Gastrocnemius medialis (tissue), 4 donors: Measurements from ENCODE around the gene NIPAL1. TPM values are rescaled to one million over a fixed set of nuclear protein-coding genes. Genes with fewer than 3 reads are reported as not detected.

Experiments
- ATAC-seq, 2 donors: fragments of 150-250 bp; one replicate each; pipeline ENCODE4 v1.9.1; 2016
- DNase-seq, 2 donors: peaks; one replicate each; pipeline ENCODE4 v3.0.0-alpha.2; 2019
- H3K27ac ChIP-seq, 4 donors: fragments of 200-600 bp; sonication (generic); 1 replicate in 1 of 4; 2 replicates in 3 of 4; pipeline ENCODE4 v1.5.1; 2016 to 2018; ENCODE audit warnings: mild to moderate bottlenecking in 2 of 4, moderate library complexity in 1 of 4
- H3K27me3 ChIP-seq, 3 donors: fragments of 200-600 bp; sonication (generic) in 2 of 3; 1 replicate in 1 of 3; 2 replicates in 2 of 3; pipeline versions ENCODE4 v1.5.1 to v1.6.0; 2016 to 2019; ENCODE audit warnings: mild to moderate bottlenecking in 1 of 3, moderate library complexity in 1 of 3
- H3K36me3 ChIP-seq, 2 donors: fragments of 200-600 bp; sonication (generic) in 1 of 2; one replicate each; pipeline ENCODE4 v1.5.1; 2017 to 2018
- H3K4me1 ChIP-seq, 2 donors: fragments of 200-600 bp; sonication (generic) in 1 of 2; one replicate each; pipeline ENCODE4 v1.5.1; 2016 to 2017; ENCODE audit warnings: mild to moderate bottlenecking in 2 of 2
- H3K4me3 ChIP-seq, 4 donors: fragments of 200-600 bp; sonication (generic) in 3 of 4; 1 replicate in 1 of 4; 2 replicates in 3 of 4; pipeline ENCODE4 v1.5.1; 2016 to 2019; ENCODE audit warnings: mild to moderate bottlenecking in 2 of 4
- H3K9me3 ChIP-seq, 3 donors: fragments of 200-600 bp; sonication (generic) in 2 of 3; 1 replicate in 1 of 3; 2 replicates in 2 of 3; pipeline ENCODE4 v1.5.1; 2016 to 2019
- POLR2A ChIP-seq, 2 donors: fragments of 450-650 bp; IDR thresholded peaks; one replicate each; pipeline ENCODE4 v1.6.1; 2017; ENCODE audit warnings: antibody characterized with exemption in 2 of 2, mild to moderate bottlenecking in 2 of 2, moderate library complexity in 2 of 2
- in situ Hi-C, 4 donors: fragments of 200-750 bp; cut with MboI; loops; one replicate each; pipeline versions ENCODE4 v1.15.0 to v1.8.0; 2017; ENCODE audit warnings: low sequenced_read_pairs in 4 of 4
- intact Hi-C: fragments of 100-400 bp; cut with DNase I; formaldehyde crosslinking; loops from one replicate; pipeline ENCODE4 v1.15.1; 2023; ENCODE audit warnings: low total_unique reads
- total RNA-seq, 4 donors: library from RNA; depleted of rRNA; stranded (reverse); fragments of >200 nt; gene quantifications; one replicate each; pipeline versions ENCODE4 v1.1.0 to v1.2.3, GENCODE V29; 2016
- TF ChIP-seq, protein P1 (sequence below), 5 experiments: fragments of 450-650 bp in 3 of 5; fragments of 200-600 bp in 2 of 5; sonication (generic) in 2 of 5; IDR thresholded peaks in 4 of 5; conservative IDR thresholded peaks in 1 of 5; 1 replicate in 4 of 5; 2 replicates in 1 of 5; pipeline ENCODE4 v1.5.1; 2016 to 2019; ENCODE audit warnings: antibody characterized with exemption in 5 of 5, mild to moderate bottlenecking in 3 of 5, moderate library complexity in 3 of 5

NIPAL1 gene
- total RNA-seq, 4 donors from 2014 or later: 0.07 to 0.51 (median 0.15) TPM; not detected in 1

DNA sequence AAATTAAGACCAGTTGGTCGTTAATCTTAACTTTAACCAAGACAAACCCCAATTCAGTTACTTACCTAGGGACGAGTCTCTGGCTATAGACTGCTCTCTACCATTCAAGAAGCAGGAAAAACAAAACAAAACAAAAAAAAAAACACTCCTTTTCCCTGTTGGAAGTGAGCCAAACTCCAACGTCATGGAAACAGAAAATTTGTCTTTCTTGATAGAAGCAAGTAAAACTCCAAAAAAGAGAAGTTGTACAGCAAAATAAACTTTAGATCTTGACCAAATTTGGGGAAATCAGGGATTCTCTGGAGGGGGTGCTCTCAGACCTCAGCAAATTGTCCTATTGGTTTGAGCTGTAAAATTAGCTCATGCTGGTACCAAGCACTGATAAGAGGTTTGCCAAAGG lies 3.7 kb upstream of the NIPAL1 start:
- intact Hi-C loops (no loop called here), in situ Hi-C loops (no loop called here)
- TF ChIP-seq POLR2A (IDR thresholded peaks at IDR 0.05): no peak
- TF ChIP-seq, protein P1, sequence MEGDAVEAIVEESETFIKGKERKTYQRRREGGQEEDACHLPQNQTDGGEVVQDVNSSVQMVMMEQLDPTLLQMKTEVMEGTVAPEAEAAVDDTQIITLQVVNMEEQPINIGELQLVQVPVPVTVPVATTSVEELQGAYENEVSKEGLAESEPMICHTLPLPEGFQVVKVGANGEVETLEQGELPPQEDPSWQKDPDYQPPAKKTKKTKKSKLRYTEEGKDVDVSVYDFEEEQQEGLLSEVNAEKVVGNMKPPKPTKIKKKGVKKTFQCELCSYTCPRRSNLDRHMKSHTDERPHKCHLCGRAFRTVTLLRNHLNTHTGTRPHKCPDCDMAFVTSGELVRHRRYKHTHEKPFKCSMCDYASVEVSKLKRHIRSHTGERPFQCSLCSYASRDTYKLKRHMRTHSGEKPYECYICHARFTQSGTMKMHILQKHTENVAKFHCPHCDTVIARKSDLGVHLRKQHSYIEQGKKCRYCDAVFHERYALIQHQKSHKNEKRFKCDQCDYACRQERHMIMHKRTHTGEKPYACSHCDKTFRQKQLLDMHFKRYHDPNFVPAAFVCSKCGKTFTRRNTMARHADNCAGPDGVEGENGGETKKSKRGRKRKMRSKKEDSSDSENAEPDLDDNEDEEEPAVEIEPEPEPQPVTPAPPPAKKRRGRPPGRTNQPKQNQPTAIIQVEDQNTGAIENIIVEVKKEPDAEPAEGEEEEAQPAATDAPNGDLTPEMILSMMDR (IDR thresholded peaks at IDR 0.05 in 4 of 5, conservative IDR thresholded peaks at IDR 0.05 in 1 of 5): no peak
- Histone ChIP-seq H3K4me3 (peak overlapping the region in 1 of 4 donors; percentile 2), H3K27me3 (no peaks in the 10 kb centered on the region), H3K4me1 (peaks cover 0 to 4% of the 10 kb centered on the region in 2 donors), H3K36me3 (no peaks in the 10 kb centered on the region), H3K9me3 (no peaks in the 10 kb centered on the region), H3K27ac (peak overlapping the region in 1 of 4 donors; percentile 38)
- DNase-seq (no peak), ATAC-seq (no peak)

DNA sequence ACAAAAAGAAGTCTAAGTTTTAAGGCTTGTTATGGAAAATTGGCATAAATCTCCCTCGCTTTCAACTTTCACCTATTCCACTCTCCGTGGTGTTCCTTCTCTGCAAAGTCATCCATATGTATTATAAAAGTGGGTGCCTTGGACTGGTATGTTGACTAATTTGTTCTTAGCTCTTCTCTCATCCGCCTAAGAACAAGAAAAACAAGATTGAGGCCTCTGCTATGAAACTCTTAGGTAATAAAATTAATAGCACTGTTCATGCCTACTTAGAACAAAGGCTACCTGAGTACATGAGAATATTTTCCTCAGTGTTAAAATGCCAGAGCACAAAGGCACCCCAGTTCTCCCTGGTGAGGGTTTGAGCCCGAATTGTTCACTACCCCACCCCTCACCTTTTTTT lies 1.4 kb upstream of the NIPAL1 start:
- peaks cover 0 to 4% of the 10 kb centered on the region in 2 donors for H3K4me1 ChIP-seq
- no peak overlapping the region for H3K4me3 ChIP-seq
- no peaks in the 10 kb centered on the region for H3K9me3 ChIP-seq
- H3K36me3 ChIP-seq: no peaks in the 10 kb centered on the region
- no peak for TF ChIP-seq POLR2A (IDR thresholded peaks at IDR 0.05)
- TF ChIP-seq, protein P1 (IDR thresholded peaks at IDR 0.05 in 4 of 5, conservative IDR thresholded peaks at IDR 0.05 in 1 of 5): no peak
- in situ Hi-C loops: no loop called here
- no peak overlapping the region for H3K27ac ChIP-seq
- no peaks in the 10 kb centered on the region for H3K27me3 ChIP-seq
- DNase-seq: no peak
- no peak for ATAC-seq
- intact Hi-C loops: loop anchor here (5.0 kb wide), 1 partner anchor 72 kb away; no protein-coding TSS in a partner anchor

DNA sequence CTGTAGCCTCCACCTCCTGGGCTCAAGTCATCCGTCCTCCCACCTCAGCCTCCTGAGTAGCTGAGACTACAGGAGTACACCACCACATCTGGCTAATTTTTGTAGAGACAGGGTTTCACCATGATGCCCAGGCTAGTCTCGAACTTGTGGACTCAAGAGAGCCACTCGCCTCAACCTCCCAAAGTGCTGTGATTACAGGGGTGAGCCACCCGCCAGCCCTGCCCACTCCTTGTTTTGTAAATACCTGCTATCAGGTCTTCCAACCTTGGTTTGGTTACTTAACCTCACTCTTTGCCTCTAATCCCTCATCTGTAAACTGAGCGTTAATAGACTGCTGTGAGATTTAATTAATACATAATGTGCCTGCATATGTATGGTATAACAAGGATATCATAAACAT lies 894 bp upstream of the NIPAL1 start:
- in situ Hi-C loops: no loop called here
- Histone ChIP-seq H3K36me3 (no peaks in the 10 kb centered on the region), H3K9me3 (no peaks in the 10 kb centered on the region), H3K4me1 (peaks cover 0 to 4% of the 10 kb centered on the region in 2 donors), H3K27me3 (no peaks in the 10 kb centered on the region), H3K4me3 (peak overlapping the region; percentile 72 to 81 (median 76)), H3K27ac (peak overlapping the region in 3 of 4 donors; percentile 73 to 78 (median 74))
- DNase-seq: no peak
- TF ChIP-seq, protein P1 (IDR thresholded peaks at IDR 0.05 in 4 of 5, conservative IDR thresholded peaks at IDR 0.05 in 1 of 5): no peak
- TF ChIP-seq POLR2A (IDR thresholded peaks at IDR 0.05): no peak
- ATAC-seq: no peak
- intact Hi-C loops: loop anchor here (2.0 to 5.0 kb wide), 3 partner anchors 17 to 72 kb away; no protein-coding TSS in a partner anchor

DNA sequence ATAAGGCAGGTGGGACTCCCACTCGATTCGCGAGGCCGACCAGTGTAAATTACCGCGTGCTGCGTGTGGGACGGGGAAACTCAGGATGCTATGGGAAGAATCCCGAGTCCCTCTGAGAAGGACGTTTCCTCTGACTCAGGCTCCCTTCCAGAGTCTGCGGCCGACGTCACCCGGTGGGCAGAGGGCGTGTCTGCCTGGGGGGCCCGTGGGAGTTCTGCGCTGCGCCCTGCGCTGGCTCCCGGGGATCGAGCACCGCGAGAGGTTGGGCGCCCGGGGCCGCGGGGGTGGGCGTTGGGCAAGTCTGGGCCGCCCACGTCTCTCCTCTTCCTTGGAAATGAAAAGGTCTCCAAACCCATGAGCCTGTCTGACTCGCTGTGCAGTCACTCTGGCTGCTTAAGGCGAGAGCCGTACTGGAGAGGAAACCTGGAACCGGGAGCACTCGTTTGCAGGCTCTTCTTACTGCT lies 568 bp downstream of the NIPAL1 start:
- Histone ChIP-seq H3K4me3 (peak overlapping the region; percentile 72 to 81 (median 76)), H3K27me3 (no peaks in the 10 kb centered on the region), H3K4me1 (peaks cover 0 to 6% of the 10 kb centered on the region in 2 donors), H3K27ac (peak overlapping the region; percentile 62 to 78 (median 74)), H3K9me3 (no peaks in the 10 kb centered on the region), H3K36me3 (no peaks in the 10 kb centered on the region)
- DNase-seq: peak in 1 of 2 donors; percentile 4
- peak; percentile 25 to 27 for ATAC-seq
- TF ChIP-seq POLR2A (IDR thresholded peaks at IDR 0.05): no peak
- TF ChIP-seq, protein P1 (IDR thresholded peaks at IDR 0.05 in 4 of 5, conservative IDR thresholded peaks at IDR 0.05 in 1 of 5): no peak
- in situ Hi-C loops (no loop called here), intact Hi-C loops (loop anchor here (2.0 to 5.0 kb wide), 3 partner anchors 16 to 70 kb away; no protein-coding TSS in a partner anchor)
